ENCODE results near the gene WIPF3. TPM values are rescaled to one million over a fixed set of nuclear protein-coding genes. Genes with fewer than 3 reads are reported as not detected.

WIPF3 gene
- total RNA-seq, 1 donor from 2014 or later = 4.7 TPM

DNA sequence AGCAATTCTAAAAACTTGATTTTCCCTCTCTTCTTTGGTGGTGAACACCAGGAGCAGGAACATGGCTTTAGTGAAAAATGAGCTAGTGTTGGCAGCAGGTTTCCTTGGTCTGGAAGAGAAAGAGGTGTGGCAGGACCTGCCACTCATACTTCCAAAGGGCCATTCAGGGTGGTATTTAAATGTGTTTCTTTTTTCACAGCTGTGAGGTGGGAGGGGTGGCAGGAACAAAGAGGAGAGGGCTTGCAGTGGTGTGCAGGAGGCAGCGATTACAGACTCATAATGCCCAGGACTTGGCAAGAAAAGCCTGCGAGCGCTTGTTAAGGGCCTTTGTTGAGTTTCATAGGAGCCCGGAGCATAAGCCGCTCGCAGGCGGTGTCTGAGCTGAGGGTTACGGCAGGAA lies 36.8 kb downstream of the WIPF3 start:
- no peaks in the 10 kb centered on the region for H3K36me3 ChIP-seq (ENCODE audit: control insufficient read depth in 3 of 3, insufficient read depth in 3 of 3, low read length in 3 of 3)

GRCh38 chr7:29843726-29844125 lies 37.4 kb downstream of the WIPF3 start:
- no peaks in the 10 kb centered on the region for H3K36me3 ChIP-seq (ENCODE audit: control insufficient read depth in 3 of 3, insufficient read depth in 3 of 3, low read length in 3 of 3)
- H3K4me1 ChIP-seq (ENCODE audit: control insufficient read depth in 3 of 3, insufficient read depth in 3 of 3, low read length in 3 of 3) = peaks cover 15 to 36% (median 26%) of the 10 kb centered on the region in 3 donors
- H3K9me3 ChIP-seq (ENCODE audit: control insufficient read depth in 3 of 3, low read length in 3 of 3) = no peaks in the 10 kb centered on the region
- H3K4me3 ChIP-seq (ENCODE audit: low read length in 3 of 3) = no peak overlapping the region
- no peak overlapping the region for H3K27ac ChIP-seq (ENCODE audit: low read depth, low read length)
- no peaks in the 10 kb centered on the region for H3K27me3 ChIP-seq (ENCODE audit: control insufficient read depth in 3 of 3, insufficient read depth in 3 of 3, low read length in 3 of 3)
- H3K9ac ChIP-seq (ENCODE audit: low read depth in 1 of 3, low read length in 3 of 3) = no peak overlapping the region

More for the DNA sequence above, 36.8 kb downstream of the WIPF3 start:
- no peak overlapping the region for H3K9ac ChIP-seq (ENCODE audit: low read depth in 1 of 3, low read length in 3 of 3)
- H3K9me3 ChIP-seq (ENCODE audit: control insufficient read depth in 3 of 3, low read length in 3 of 3) = no peaks in the 10 kb centered on the region
- no peak overlapping the region for H3K4me3 ChIP-seq (ENCODE audit: low read length in 3 of 3)
- H3K27me3 ChIP-seq (ENCODE audit: control insufficient read depth in 3 of 3, insufficient read depth in 3 of 3, low read length in 3 of 3) = no peaks in the 10 kb centered on the region
- H3K4me1 ChIP-seq (ENCODE audit: control insufficient read depth in 3 of 3, insufficient read depth in 3 of 3, low read length in 3 of 3) = peaks cover 15 to 39% (median 26%) of the 10 kb centered on the region in 3 donors
- H3K27ac ChIP-seq (ENCODE audit: low read depth, low read length) = no peak overlapping the region

GRCh38 chr7:29844559-29844958 lies 38.3 kb downstream of the WIPF3 start:
- Histone ChIP-seq H3K4me3 (ENCODE audit: low read length in 3 of 3) (peak overlapping the region in 1 of 3 donors; percentile 45), H3K9me3 (ENCODE audit: control insufficient read depth in 3 of 3, low read length in 3 of 3) (no peaks in the 10 kb centered on the region), H3K4me1 (ENCODE audit: control insufficient read depth in 3 of 3, insufficient read depth in 3 of 3, low read length in 3 of 3) (peaks cover 12 to 30% (median 26%) of the 10 kb centered on the region in 3 donors), H3K27ac (ENCODE audit: low read depth, low read length) (no peak overlapping the region), H3K9ac (ENCODE audit: low read depth in 1 of 3, low read length in 3 of 3) (peak overlapping the region in 2 of 3 donors; percentile 27), H3K36me3 (ENCODE audit: control insufficient read depth in 3 of 3, insufficient read depth in 3 of 3, low read length in 3 of 3) (no peaks in the 10 kb centered on the region), H3K27me3 (ENCODE audit: control insufficient read depth in 3 of 3, insufficient read depth in 3 of 3, low read length in 3 of 3) (no peaks in the 10 kb centered on the region)

DNA sequence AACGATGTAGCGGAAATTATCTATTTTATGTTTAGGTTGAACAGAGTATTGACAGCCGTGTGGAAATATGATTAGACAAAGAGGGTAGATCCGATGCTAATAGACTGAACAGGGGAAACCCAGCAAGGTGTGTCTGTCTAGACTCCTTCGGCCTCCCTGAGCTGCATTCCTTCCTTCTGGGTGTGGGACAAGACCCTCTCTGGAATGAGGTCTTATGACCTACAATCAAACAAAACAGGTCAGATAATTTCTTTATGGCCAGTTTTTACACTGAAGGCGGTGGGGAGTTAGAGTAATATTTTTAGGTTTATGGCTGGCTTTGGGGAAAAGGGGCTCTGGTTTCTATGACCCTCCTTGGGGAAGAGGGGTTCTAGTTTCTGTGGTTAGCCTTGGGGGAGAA lies 41.2 kb downstream of the WIPF3 start:
- Histone ChIP-seq H3K27ac (ENCODE audit: low read depth, low read length) (no peak overlapping the region), H3K4me3 (ENCODE audit: low read length in 3 of 3) (no peak overlapping the region), H3K4me1 (ENCODE audit: control insufficient read depth in 3 of 3, insufficient read depth in 3 of 3, low read length in 3 of 3) (peaks cover 11 to 35% (median 26%) of the 10 kb centered on the region in 3 donors), H3K36me3 (ENCODE audit: control insufficient read depth in 3 of 3, insufficient read depth in 3 of 3, low read length in 3 of 3) (no peaks in the 10 kb centered on the region), H3K9me3 (ENCODE audit: control insufficient read depth in 3 of 3, low read length in 3 of 3) (no peaks in the 10 kb centered on the region), H3K27me3 (ENCODE audit: control insufficient read depth in 3 of 3, insufficient read depth in 3 of 3, low read length in 3 of 3) (no peaks in the 10 kb centered on the region), H3K9ac (ENCODE audit: low read depth in 1 of 3, low read length in 3 of 3) (no peak overlapping the region)

- Histone ChIP-seq H3K27ac (ENCODE audit: low read depth, low read length) (no peak overlapping the region), H3K9ac (ENCODE audit: low read depth in 1 of 3, low read length in 3 of 3) (no peak overlapping the region), H3K36me3 (ENCODE audit: control insufficient read depth in 3 of 3, insufficient read depth in 3 of 3, low read length in 3 of 3) (no peaks in the 10 kb centered on the region), H3K4me1 (ENCODE audit: control insufficient read depth in 3 of 3, insufficient read depth in 3 of 3, low read length in 3 of 3) (peaks cover 10 to 36% (median 26%) of the 10 kb centered on the region in 3 donors), H3K9me3 (ENCODE audit: control insufficient read depth in 3 of 3, low read length in 3 of 3) (no peaks in the 10 kb centered on the region), H3K27me3 (ENCODE audit: control insufficient read depth in 3 of 3, insufficient read depth in 3 of 3, low read length in 3 of 3) (no peaks in the 10 kb centered on the region), H3K4me3 (ENCODE audit: low read length in 3 of 3) (no peak overlapping the region)
These were observed 41.6 kb downstream of the WIPF3 start for GRCh38 chr7:29847916-29848315.

DNA sequence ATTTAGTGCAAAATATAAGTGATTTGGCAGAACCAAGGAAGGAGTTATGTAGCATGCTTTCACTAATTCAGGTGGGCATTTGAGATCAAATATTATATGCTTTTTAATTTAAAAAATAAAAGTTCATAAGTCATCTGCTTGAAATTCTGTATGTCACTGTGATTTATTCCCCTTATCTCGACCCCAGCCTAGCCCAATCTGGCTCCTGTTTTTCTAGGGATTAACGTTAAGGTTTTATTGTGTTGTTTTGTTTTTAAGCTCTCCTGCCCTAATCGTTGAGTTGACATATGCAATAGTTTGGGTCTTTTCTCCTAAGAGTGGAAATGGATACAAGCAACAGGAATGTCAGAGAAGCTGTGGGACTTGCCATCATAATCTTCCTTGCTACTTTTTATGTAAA lies 42.6 kb downstream of the WIPF3 start:
- H3K27ac ChIP-seq (ENCODE audit: low read depth, low read length) = no peak overlapping the region
- H3K36me3 ChIP-seq (ENCODE audit: control insufficient read depth in 3 of 3, insufficient read depth in 3 of 3, low read length in 3 of 3) = no peaks in the 10 kb centered on the region
- H3K9me3 ChIP-seq (ENCODE audit: control insufficient read depth in 3 of 3, low read length in 3 of 3) = no peaks in the 10 kb centered on the region
- H3K4me3 ChIP-seq (ENCODE audit: low read length in 3 of 3) = no peak overlapping the region
- H3K9ac ChIP-seq (ENCODE audit: low read depth in 1 of 3, low read length in 3 of 3) = no peak overlapping the region
- H3K4me1 ChIP-seq (ENCODE audit: control insufficient read depth in 3 of 3, insufficient read depth in 3 of 3, low read length in 3 of 3) = peaks cover 11 to 38% (median 33%) of the 10 kb centered on the region in 3 donors
- H3K27me3 ChIP-seq (ENCODE audit: control insufficient read depth in 3 of 3, insufficient read depth in 3 of 3, low read length in 3 of 3) = no peaks in the 10 kb centered on the region

DNA sequence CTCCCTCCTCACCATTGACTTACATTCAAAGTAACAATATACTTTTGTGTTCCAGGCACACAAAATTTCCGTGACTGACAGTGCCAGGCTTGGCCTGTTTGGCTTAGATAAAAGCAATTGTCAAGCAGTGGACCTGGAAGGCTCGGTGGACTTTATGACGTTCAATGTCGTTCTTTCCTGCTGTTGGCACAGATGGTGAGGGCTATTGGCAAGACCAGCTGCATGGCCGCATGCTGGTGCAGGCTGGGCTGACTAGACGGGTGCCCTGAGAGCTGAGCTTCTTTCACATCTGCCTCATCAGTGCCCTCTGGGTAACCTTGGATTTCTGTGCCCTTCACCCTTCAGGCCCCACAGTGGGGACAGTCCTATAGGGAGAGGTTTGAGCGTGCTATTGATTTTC lies 45.2 kb downstream of the WIPF3 start:
- H3K9ac ChIP-seq (ENCODE audit: low read depth in 1 of 3, low read length in 3 of 3) = peak overlapping the region in 1 of 3 donors; percentile 11
- H3K4me3 ChIP-seq (ENCODE audit: low read length in 3 of 3) = no peak overlapping the region
- H3K9me3 ChIP-seq (ENCODE audit: control insufficient read depth in 3 of 3, low read length in 3 of 3) = no peaks in the 10 kb centered on the region
- H3K36me3 ChIP-seq (ENCODE audit: control insufficient read depth in 3 of 3, insufficient read depth in 3 of 3, low read length in 3 of 3) = no peaks in the 10 kb centered on the region
- peak overlapping the region; percentile 51 for H3K27ac ChIP-seq (ENCODE audit: low read depth, low read length)
- no peaks in the 10 kb centered on the region for H3K27me3 ChIP-seq (ENCODE audit: control insufficient read depth in 3 of 3, insufficient read depth in 3 of 3, low read length in 3 of 3)
- H3K4me1 ChIP-seq (ENCODE audit: control insufficient read depth in 3 of 3, insufficient read depth in 3 of 3, low read length in 3 of 3) = peaks cover 12 to 45% (median 42%) of the 10 kb centered on the region in 3 donors

GRCh38 chr7:29852457-29852856 lies 46.1 kb downstream of the WIPF3 start:
- Histone ChIP-seq H3K36me3 (ENCODE audit: control insufficient read depth in 3 of 3, insufficient read depth in 3 of 3, low read length in 3 of 3) (no peaks in the 10 kb centered on the region), H3K27ac (ENCODE audit: low read depth, low read length) (peak overlapping the region; percentile 77), H3K4me1 (ENCODE audit: control insufficient read depth in 3 of 3, insufficient read depth in 3 of 3, low read length in 3 of 3) (peaks cover 12 to 46% (median 45%) of the 10 kb centered on the region in 3 donors), H3K27me3 (ENCODE audit: control insufficient read depth in 3 of 3, insufficient read depth in 3 of 3, low read length in 3 of 3) (no peaks in the 10 kb centered on the region), H3K9ac (ENCODE audit: low read depth in 1 of 3, low read length in 3 of 3) (no peak overlapping the region), H3K9me3 (ENCODE audit: control insufficient read depth in 3 of 3, low read length in 3 of 3) (no peaks in the 10 kb centered on the region), H3K4me3 (ENCODE audit: low read length in 3 of 3) (no peak overlapping the region)

GRCh38 chr7:29853072-29853471 lies 46.8 kb downstream of the WIPF3 start:
- Histone ChIP-seq H3K27ac (ENCODE audit: low read depth, low read length) (peak overlapping the region; percentile 77), H3K27me3 (ENCODE audit: control insufficient read depth in 3 of 3, insufficient read depth in 3 of 3, low read length in 3 of 3) (no peaks in the 10 kb centered on the region), H3K9me3 (ENCODE audit: control insufficient read depth in 3 of 3, low read length in 3 of 3) (no peaks in the 10 kb centered on the region), H3K4me1 (ENCODE audit: control insufficient read depth in 3 of 3, insufficient read depth in 3 of 3, low read length in 3 of 3) (peaks cover 14 to 52% (median 47%) of the 10 kb centered on the region in 3 donors), H3K36me3 (ENCODE audit: control insufficient read depth in 3 of 3, insufficient read depth in 3 of 3, low read length in 3 of 3) (no peaks in the 10 kb centered on the region), H3K4me3 (ENCODE audit: low read length in 3 of 3) (peak overlapping the region in 1 of 3 donors; percentile 23), H3K9ac (ENCODE audit: low read depth in 1 of 3, low read length in 3 of 3) (peak overlapping the region in 1 of 3 donors; percentile 55)

DNA sequence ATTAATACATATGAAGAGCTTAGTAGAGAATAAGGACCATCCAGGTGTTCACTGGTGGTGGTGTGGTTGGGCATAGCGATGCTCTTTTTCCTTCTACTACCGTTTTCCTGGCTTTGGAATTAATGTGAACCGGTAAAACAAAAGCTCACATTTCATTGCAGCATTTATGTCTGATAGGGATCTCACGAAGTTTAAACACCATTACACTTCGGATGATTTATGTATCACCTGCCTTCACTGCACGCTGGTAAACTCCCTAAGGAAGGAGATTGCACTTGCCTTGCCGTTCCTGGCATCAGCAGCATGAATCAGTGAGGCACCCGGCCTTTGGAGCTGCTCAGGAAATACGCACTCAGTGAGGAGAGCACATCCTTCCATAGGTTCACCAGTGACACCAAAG lies 47.5 kb downstream of the WIPF3 start:
- H3K9me3 ChIP-seq (ENCODE audit: control insufficient read depth in 3 of 3, low read length in 3 of 3) = no peaks in the 10 kb centered on the region
- no peak overlapping the region for H3K4me3 ChIP-seq (ENCODE audit: low read length in 3 of 3)
- peak overlapping the region in 1 of 3 donors; percentile 55 for H3K9ac ChIP-seq (ENCODE audit: low read depth in 1 of 3, low read length in 3 of 3)
- H3K4me1 ChIP-seq (ENCODE audit: control insufficient read depth in 3 of 3, insufficient read depth in 3 of 3, low read length in 3 of 3) = peaks cover 19 to 58% (median 50%) of the 10 kb centered on the region in 3 donors
- H3K36me3 ChIP-seq (ENCODE audit: control insufficient read depth in 3 of 3, insufficient read depth in 3 of 3, low read length in 3 of 3) = no peaks in the 10 kb centered on the region
- no peaks in the 10 kb centered on the region for H3K27me3 ChIP-seq (ENCODE audit: control insufficient read depth in 3 of 3, insufficient read depth in 3 of 3, low read length in 3 of 3)
- H3K27ac ChIP-seq (ENCODE audit: low read depth, low read length) = peak overlapping the region; percentile 77

Data from skeletal muscle tissue (tissue), 4 donors.